Right cardiac atrium (tissue), 5 donors: Measurements from ENCODE around the gene ARL14EP. TPM values are rescaled to one million over a fixed set of nuclear protein-coding genes. Genes with fewer than 3 reads are reported as not detected.
A peak's percentile ranks its signal among the peaks of the same experiment; 100 is the strongest.

Experiments
- ATAC-seq, 2 donors: fragments of 200-7000 bp; cut with Tn5 transposase; one replicate each; pipeline versions ENCODE4 v1.8.0 to v1.9.1; 2020; ENCODE audit warnings: moderate library complexity in 2 of 2, mild to moderate bottlenecking in 1 of 2
- DNase-seq, 3 donors: peaks; one replicate each; pipeline ENCODE4 v3.0.0-alpha.2; 2020
- H3K27ac ChIP-seq: one replicate; pipeline ENCODE4 v1.5.1; 2013; ENCODE audit warnings: mild to moderate bottlenecking, low read length, control low read depth, moderate library complexity
- H3K27me3 ChIP-seq: one replicate; pipeline ENCODE4 v1.6.1; 2013; ENCODE audit not compliant: control insufficient read depth, insufficient read depth
- H3K4me1 ChIP-seq: one replicate; pipeline ENCODE4 v1.6.1; 2013; ENCODE audit warnings: low read length; ENCODE audit not compliant: control insufficient read depth, insufficient read depth
- H3K4me3 ChIP-seq: one replicate; pipeline ENCODE4 v1.5.1; 2013; ENCODE audit warnings: low read length, control low read depth
- H3K9me3 ChIP-seq: one replicate; pipeline ENCODE4 v1.6.1; 2013; ENCODE audit warnings: low read length; ENCODE audit not compliant: control insufficient read depth
- WGBS: extraction: QIAGEN DNeasy Blood & Tissue Kit; methylation state at CpG from one replicate; pipeline ENCODE4 v1.1.7; 2013; 5-methylcytosine and 5-hydroxymethylcytosine counted together
- intact Hi-C, 4 donors: fragments of 100-400 bp; cut with DNase I; formaldehyde crosslinking; loops; one replicate each; pipeline versions ENCODE4 v1.11.0 to v1.14.0; 2022 to 2023
- long read RNA-seq, 4 donors: library from polyadenylated mRNA; unstranded; transcript quantifications; one replicate each; pipeline ENCODE4 v2.0.0, GENCODE V29; 2020 to 2021
- polyA plus RNA-seq: library from polyadenylated mRNA; stranded (reverse); fragments of 200-250 nt; gene quantifications from one replicate; pipeline ENCODE4 v1.2.3, GENCODE V29; 2013
- total RNA-seq, 4 donors: library from RNA; stranded (reverse); fragmentation: NEBNext Ultra II Directional; extraction: Animal tissue kit (Norgen Biotek cat#: 25700); gene quantifications; one replicate each; pipeline ENCODE4 v1.2.1, GENCODE V29; 2021
- donor health status: healthy with polysubstance abuse.
- donor health status: DM: no; HTN: yes; CAD: no.
- donor health status: DM: no; HTN: no; CAD: no.
- donor health status: DM: no; HTN: yes; CAD: no; lungs with severe emphysema.
- donor health status: DM: yes; HTN: yes; CAD: no.

ARL14EP gene
- total RNA-seq (10 to 100 TPM; 29.2 to 34.5 (median 31.3) TPM), polyA plus RNA-seq (16.5 TPM)
- long read RNA-seq, donor 1, transcript ARL14EP-201 (4 exons, 2,430 nt), result major isoform, 84 of 92 reads
- long read RNA-seq, donor 1, partial matches to known transcripts, result 4 of 92 reads
- long read RNA-seq, donor 1, other reads (novel, unspliced or antisense), result 4 of 92 reads
- long read RNA-seq, donor 2, transcript ARL14EP-201 (4 exons, 2,430 nt), result major isoform, 26 of 28 reads
- long read RNA-seq, donor 2, partial matches to known transcripts, result 0 of 28 reads
- long read RNA-seq, donor 2, other reads (novel, unspliced or antisense), result 1 of 28 reads
- long read RNA-seq, donor 3, transcript ARL14EP-201 (4 exons, 2,430 nt), result major isoform, 106 of 115 reads
- long read RNA-seq, donor 3, partial matches to known transcripts, result 3 of 115 reads
- long read RNA-seq, donor 3, other reads (novel, unspliced or antisense), result 5 of 115 reads
- long read RNA-seq, donor 4, transcript ARL14EP-201 (4 exons, 2,430 nt), result major isoform, 37 of 40 reads
- long read RNA-seq, donor 4, partial matches to known transcripts, result 0 of 40 reads
- long read RNA-seq, donor 4, other reads (novel, unspliced or antisense), result 3 of 40 reads

- under 1% methylated on average over 51 of the region's 51 CpGs for WGBS
- ATAC-seq, result peak; percentile 99 to 100
- H3K27me3 ChIP-seq, result no peaks in the 10 kb centered on the region
- intact Hi-C loops, result no loop called here
- peak; percentile 93 to 97 (median 96) for DNase-seq
- H3K4me3 ChIP-seq, result peak within 1 kb of the TSS; percentile 71
- peaks cover 2% of the 10 kb centered on the region for H3K4me1 ChIP-seq
- H3K9me3 ChIP-seq, result no peaks in the 10 kb centered on the region
- H3K27ac ChIP-seq, result peak within 1 kb of the TSS; percentile 67
Measured at GRCh38 chr11:30322826-30323710, at the start of gene ARL14EP. TSS of gene ARL14EP (plus strand) at chr11:30323104. CDS start at chr11:30330949, 7,845 bp downstream.

GRCh38 chr11:30277176-30277575, 45.7 kb upstream of the ARL14EP start:
- Histone ChIP-seq H3K9me3 (no peaks in the 10 kb centered on the region), H3K4me3 (no peak overlapping the region), H3K4me1 (no peaks in the 10 kb centered on the region), H3K27me3 (no peaks in the 10 kb centered on the region), H3K27ac (no peak overlapping the region)
- DNase-seq, result no peak
- ATAC-seq, result no peak
- intact Hi-C loops, result no loop called here

DNA sequence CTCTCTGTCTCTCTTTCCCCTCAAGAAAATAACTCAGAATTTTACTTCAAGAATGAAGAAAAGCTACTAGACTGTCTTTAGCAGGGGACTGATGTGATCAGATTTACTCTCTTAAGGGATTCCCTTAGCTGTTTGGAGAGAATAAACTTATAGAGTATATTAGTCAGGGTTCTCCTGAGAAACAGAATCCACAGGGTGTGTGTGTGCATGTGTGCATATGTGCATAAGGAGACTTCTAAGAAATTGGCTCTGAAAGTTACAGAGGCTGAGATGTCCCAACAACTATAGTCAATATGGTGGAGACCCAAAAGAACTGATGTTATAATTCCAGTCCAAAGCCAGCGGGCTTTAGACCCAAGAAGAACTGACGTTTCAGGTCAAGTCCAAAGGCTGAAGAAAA, 43.1 kb upstream of the ARL14EP start:
- no peak for DNase-seq
- Histone ChIP-seq H3K9me3 (no peaks in the 10 kb centered on the region), H3K27me3 (no peaks in the 10 kb centered on the region), H3K27ac (no peak overlapping the region), H3K4me3 (no peak overlapping the region), H3K4me1 (no peaks in the 10 kb centered on the region)
- intact Hi-C loops, result no loop called here
- 77% methylated on average over 2 of the region's 2 CpGs for WGBS
- no peak for ATAC-seq

- H3K27me3 ChIP-seq, result no peaks in the 10 kb centered on the region
- H3K4me3 ChIP-seq, result no peak overlapping the region
- no peaks in the 10 kb centered on the region for H3K4me1 ChIP-seq
- H3K9me3 ChIP-seq, result no peaks in the 10 kb centered on the region
- no peak for ATAC-seq
- 72% methylated on average over 7 of the region's 7 CpGs for WGBS
- DNase-seq, result no peak
- no peak overlapping the region for H3K27ac ChIP-seq
- intact Hi-C loops, result no loop called here
Measured at GRCh38 chr11:30281476-30282288, 41.2 kb upstream of the ARL14EP start.

GRCh38 chr11:30282289-30282631, 40.6 kb upstream of the ARL14EP start:
- WGBS, result 60% methylated on average over 3 of the region's 3 CpGs
- no peak for ATAC-seq

GRCh38 chr11:30284836-30285235, 38.1 kb upstream of the ARL14EP start:
- DNase-seq (no peak), ATAC-seq (no peak)
- H3K4me3 ChIP-seq, result no peak overlapping the region
- H3K27ac ChIP-seq, result no peak overlapping the region
- intact Hi-C loops, result no loop called here
- 76% methylated on average over 3 of the region's 3 CpGs for WGBS
- no peaks in the 10 kb centered on the region for H3K27me3 ChIP-seq
- H3K4me1 ChIP-seq, result no peaks in the 10 kb centered on the region
- H3K9me3 ChIP-seq, result no peaks in the 10 kb centered on the region

More at GRCh38 chr11:30282289-30282631, 40.6 kb upstream of the ARL14EP start:
- H3K27ac ChIP-seq, result no peak overlapping the region
- no peaks in the 10 kb centered on the region for H3K9me3 ChIP-seq
- DNase-seq, result peak in 1 of 3 donors; percentile 41
- no peak overlapping the region for H3K4me3 ChIP-seq
- no peaks in the 10 kb centered on the region for H3K27me3 ChIP-seq
- H3K4me1 ChIP-seq, result no peaks in the 10 kb centered on the region
- intact Hi-C loops, result no loop called here

- 75% methylated on average over 3 of the region's 3 CpGs for WGBS
- DNase-seq, result no peak
- no peaks in the 10 kb centered on the region for H3K27me3 ChIP-seq
Measured at GRCh38 chr11:30285416-30286121, 37.3 kb upstream of the ARL14EP start.

GRCh38 chr11:30291331-30291730, 31.6 kb upstream of the ARL14EP start:
- no peak overlapping the region for H3K4me3 ChIP-seq
- WGBS, result 57% methylated on average over 4 of the region's 4 CpGs
- DNase-seq, result no peak
- H3K27ac ChIP-seq, result no peak overlapping the region
- intact Hi-C loops, result no loop called here
- no peaks in the 10 kb centered on the region for H3K9me3 ChIP-seq
- no peaks in the 10 kb centered on the region for H3K4me1 ChIP-seq
- H3K27me3 ChIP-seq, result no peaks in the 10 kb centered on the region
- ATAC-seq, result no peak

More at GRCh38 chr11:30285416-30286121, 37.3 kb upstream of the ARL14EP start:
- Histone ChIP-seq H3K9me3 (no peaks in the 10 kb centered on the region), H3K4me1 (no peaks in the 10 kb centered on the region), H3K27ac (no peak overlapping the region), H3K4me3 (no peak overlapping the region)
- ATAC-seq, result no peak
- intact Hi-C loops, result no loop called here

DNA sequence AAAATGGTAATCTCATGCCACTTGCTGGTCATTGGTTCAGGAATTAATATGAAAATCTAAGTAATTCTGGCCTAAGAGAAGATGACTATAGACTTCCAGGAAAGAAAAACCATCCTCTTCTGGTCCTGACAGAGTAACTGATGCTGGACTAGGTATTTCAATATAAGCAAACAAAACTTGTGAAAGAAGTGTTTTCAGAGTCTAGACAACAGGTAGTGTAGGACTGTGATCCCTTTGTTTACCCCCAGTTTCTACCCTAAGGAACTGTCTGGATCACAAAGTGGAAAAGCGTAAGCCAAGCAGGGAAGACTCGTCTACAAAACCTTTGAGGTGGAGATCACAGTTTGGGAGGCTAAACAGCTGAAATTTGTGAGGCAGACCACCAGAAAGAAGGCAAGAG, 30.4 kb upstream of the ARL14EP start:
- 87% methylated on average over 2 of the region's 2 CpGs for WGBS
- no peaks in the 10 kb centered on the region for H3K9me3 ChIP-seq
- intact Hi-C loops, result no loop called here
- H3K4me3 ChIP-seq, result no peak overlapping the region
- no peaks in the 10 kb centered on the region for H3K27me3 ChIP-seq
- ATAC-seq (no peak), DNase-seq (no peak)
- H3K27ac ChIP-seq, result no peak overlapping the region
- no peaks in the 10 kb centered on the region for H3K4me1 ChIP-seq
